Transverse colon (tissue), 4 donors: ENCODE measurements around the gene PXDC1. TPM values are rescaled to one million over a fixed set of nuclear protein-coding genes. Genes with fewer than 3 reads are reported as not detected.

ENCODE experiments used
- DNase-seq: peaks from one replicate; pipeline ENCODE4 v3.0.0-alpha.2; 2019
- H3K27ac ChIP-seq, 4 donors: fragments of 200-600 bp; sonication (generic); 2 replicates each; pipeline ENCODE4 v1.5.1; 2016 to 2018; ENCODE audit warnings: inconsistent platforms in 4 of 4
- H3K27me3 ChIP-seq: fragments of 200-600 bp; sonication (generic); 2 replicates; pipeline ENCODE4 v1.5.1; 2017; ENCODE audit warnings: inconsistent platforms
- H3K36me3 ChIP-seq, 4 donors: fragments of 200-600 bp; sonication (generic); 2 replicates each; pipeline ENCODE4 v1.5.1; 2017 to 2019; ENCODE audit warnings: inconsistent platforms in 4 of 4
- H3K4me1 ChIP-seq, 4 donors: fragments of 200-600 bp; sonication (generic); 2 replicates each; pipeline ENCODE4 v1.5.1; 2017 to 2020; ENCODE audit warnings: inconsistent platforms in 4 of 4
- H3K4me3 ChIP-seq, 4 donors: fragments of 200-600 bp; sonication (generic); 1 replicate in 1 of 4; 2 replicates in 3 of 4; pipeline versions ENCODE4 v1.5.1 to v1.6.1; 2017 to 2019; ENCODE audit warnings: inconsistent platforms in 4 of 4
- H3K9me3 ChIP-seq, 2 donors: fragments of 200-600 bp; sonication (generic); 2 replicates each; pipeline ENCODE4 v1.5.1; 2017 to 2019; ENCODE audit warnings: inconsistent platforms in 2 of 2
- EP300 ChIP-seq: sonication (generic); formaldehyde crosslinking; IDR thresholded peaks from one replicate; pipeline ENCODE4 v1.6.1; 2017; ENCODE audit warnings: antibody characterized with exemption, low read depth
- POLR2A ChIP-seq: fragments of 450-650 bp; IDR thresholded peaks from one replicate; pipeline ENCODE4 v1.6.1; 2016; ENCODE audit warnings: antibody characterized with exemption, mild to moderate bottlenecking, moderate library complexity
- POLR2AphosphoS5 ChIP-seq, 3 donors: sonication (generic); formaldehyde crosslinking; IDR thresholded peaks; one replicate each; pipeline ENCODE4 v1.6.1; 2016; ENCODE audit warnings: antibody characterized with exemption in 3 of 3
- WGBS, 2 donors: methylation state at CpG; one replicate each; pipeline ENCODE4 v1.1.5; 2018; ENCODE audit warnings: low coverage in 1 of 2; 5-methylcytosine and 5-hydroxymethylcytosine counted together
- in situ Hi-C, 4 donors: fragments of 200-750 bp; cut with MboI; loops; one replicate each; pipeline versions ENCODE4 v1.15.0 to v1.15.1; 2017; ENCODE audit warnings: low sequenced_read_pairs in 3 of 4, low pct_ligation_motif_present in 1 of 4, low pct_unique_long_range_greater_than_20kb in 1 of 4
- intact Hi-C: fragments of 100-400 bp; cut with DNase I; formaldehyde crosslinking; loops from one replicate; pipeline ENCODE4 v1.15.1; 2023; ENCODE audit warnings: low total_unique reads
- total RNA-seq, 4 donors: library from RNA; depleted of rRNA; stranded (reverse); fragments of >200 nt; gene quantifications; one replicate each; pipeline ENCODE4 v1.1.0, GENCODE V29; 2016
- TF ChIP-seq, protein P1 (sequence below), 5 experiments: fragments of 200-600 bp in 3 of 5; fragments of 450-650 bp in 2 of 5; sonication (generic) in 3 of 5; IDR thresholded peaks; 1 replicate in 2 of 5; 2 replicates in 3 of 5; pipeline ENCODE4 v1.5.1; 2016 to 2017; ENCODE audit warnings: antibody characterized with exemption in 5 of 5, inconsistent platforms in 3 of 5, mild to moderate bottlenecking in 2 of 5, moderate library complexity in 1 of 5

The PXDC1 gene
- total RNA-seq, 4 donors from 2014 or later, result 14.6 to 85.4 (median 44.3) TPM

DNA sequence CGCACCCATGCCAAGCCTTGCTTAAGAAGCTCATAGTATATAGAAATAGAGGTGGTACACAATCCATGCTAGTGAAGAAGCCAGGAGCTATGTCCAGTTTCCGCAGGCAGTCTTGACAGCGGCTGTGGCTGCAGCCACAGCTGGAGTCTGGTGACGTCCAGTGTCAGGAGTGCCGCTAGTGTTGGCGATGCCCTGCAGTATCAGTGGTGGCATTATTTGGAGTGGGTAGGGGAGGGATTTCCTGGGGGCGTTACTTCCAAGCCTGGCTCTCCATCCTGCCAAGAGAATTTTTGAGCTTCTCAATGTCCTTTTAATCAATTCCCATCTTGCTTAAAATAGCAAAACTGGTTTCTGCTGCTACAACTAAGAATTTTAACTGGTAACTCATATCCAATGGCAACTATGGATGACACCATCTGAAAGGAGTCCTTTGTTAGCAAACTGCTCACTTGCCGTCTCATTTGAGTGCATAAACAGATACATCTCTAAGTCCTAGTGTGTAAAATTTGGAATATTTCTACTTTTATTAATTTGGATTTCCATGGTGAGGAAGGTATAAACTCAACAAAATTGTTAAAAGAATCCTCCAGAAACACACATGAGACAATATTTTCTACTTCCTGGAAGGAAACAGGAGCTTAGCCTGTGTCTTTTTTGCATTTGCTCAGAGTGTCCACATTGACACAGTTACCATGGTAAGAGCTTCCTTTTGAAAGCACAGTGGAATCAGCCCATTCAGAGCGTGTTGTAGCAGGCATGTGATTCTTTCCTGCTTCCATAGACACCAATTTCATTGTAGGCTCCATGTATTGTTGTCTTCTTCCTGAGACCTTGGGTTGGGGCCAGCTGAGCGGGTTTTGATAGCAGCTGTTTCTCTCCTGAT lies 44.6 kb upstream of the PXDC1 start:
- Histone ChIP-seq H3K27me3 (no peaks in the 10 kb centered on the region), H3K27ac (peak overlapping the region in 1 of 4 donors; percentile 5), H3K4me3 (no peak overlapping the region), H3K4me1 (no peaks in the 10 kb centered on the region), H3K9me3 (no peaks in the 10 kb centered on the region), H3K36me3 (no peaks in the 10 kb centered on the region)
- intact Hi-C loops (no loop called here), in situ Hi-C loops (no loop called here)
- WGBS, 2 donors, result 94% methylated on average over 5 to 10 of the region's 10 CpGs
- TF ChIP-seq EP300 (no peak), POLR2A (no peak), POLR2AphosphoS5 (IDR thresholded peaks at IDR 0.05) (no peak)
- TF ChIP-seq, protein P1, sequence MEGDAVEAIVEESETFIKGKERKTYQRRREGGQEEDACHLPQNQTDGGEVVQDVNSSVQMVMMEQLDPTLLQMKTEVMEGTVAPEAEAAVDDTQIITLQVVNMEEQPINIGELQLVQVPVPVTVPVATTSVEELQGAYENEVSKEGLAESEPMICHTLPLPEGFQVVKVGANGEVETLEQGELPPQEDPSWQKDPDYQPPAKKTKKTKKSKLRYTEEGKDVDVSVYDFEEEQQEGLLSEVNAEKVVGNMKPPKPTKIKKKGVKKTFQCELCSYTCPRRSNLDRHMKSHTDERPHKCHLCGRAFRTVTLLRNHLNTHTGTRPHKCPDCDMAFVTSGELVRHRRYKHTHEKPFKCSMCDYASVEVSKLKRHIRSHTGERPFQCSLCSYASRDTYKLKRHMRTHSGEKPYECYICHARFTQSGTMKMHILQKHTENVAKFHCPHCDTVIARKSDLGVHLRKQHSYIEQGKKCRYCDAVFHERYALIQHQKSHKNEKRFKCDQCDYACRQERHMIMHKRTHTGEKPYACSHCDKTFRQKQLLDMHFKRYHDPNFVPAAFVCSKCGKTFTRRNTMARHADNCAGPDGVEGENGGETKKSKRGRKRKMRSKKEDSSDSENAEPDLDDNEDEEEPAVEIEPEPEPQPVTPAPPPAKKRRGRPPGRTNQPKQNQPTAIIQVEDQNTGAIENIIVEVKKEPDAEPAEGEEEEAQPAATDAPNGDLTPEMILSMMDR (IDR thresholded peaks at IDR 0.05), result no peak
- DNase-seq, result no peak

DNA sequence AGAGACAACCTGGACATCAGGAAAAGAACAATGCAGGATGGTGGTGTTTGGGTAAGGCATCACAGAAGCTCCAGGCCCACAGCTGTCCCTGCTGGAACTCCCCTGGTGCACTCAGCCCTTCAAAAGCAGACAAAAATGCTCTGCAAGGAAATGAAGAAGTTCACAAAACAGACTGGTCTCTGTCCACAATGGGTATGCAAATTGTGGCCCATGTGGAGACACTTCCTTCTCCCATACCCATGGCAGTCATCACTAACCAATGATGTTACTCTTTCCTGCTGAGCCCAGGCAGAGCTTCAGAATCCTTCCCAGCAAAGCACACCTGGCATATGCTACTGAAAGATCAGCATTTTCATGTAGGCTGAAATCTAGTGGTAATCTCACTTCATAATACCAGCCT lies 42.6 kb upstream of the PXDC1 start:
- no peak for DNase-seq
- no peak overlapping the region for H3K4me3 ChIP-seq
- intact Hi-C loops, result no loop called here
- no peaks in the 10 kb centered on the region for H3K27me3 ChIP-seq
- TF ChIP-seq EP300 (no peak), POLR2AphosphoS5 (IDR thresholded peaks at IDR 0.05) (no peak), POLR2A (no peak)
- TF ChIP-seq, protein P1 (IDR thresholded peaks at IDR 0.05), result no peak
- H3K4me1 ChIP-seq, result no peaks in the 10 kb centered on the region
- no peaks in the 10 kb centered on the region for H3K9me3 ChIP-seq
- in situ Hi-C loops, result no loop called here
- H3K27ac ChIP-seq, result no peak overlapping the region
- H3K36me3 ChIP-seq, result no peaks in the 10 kb centered on the region

DNA sequence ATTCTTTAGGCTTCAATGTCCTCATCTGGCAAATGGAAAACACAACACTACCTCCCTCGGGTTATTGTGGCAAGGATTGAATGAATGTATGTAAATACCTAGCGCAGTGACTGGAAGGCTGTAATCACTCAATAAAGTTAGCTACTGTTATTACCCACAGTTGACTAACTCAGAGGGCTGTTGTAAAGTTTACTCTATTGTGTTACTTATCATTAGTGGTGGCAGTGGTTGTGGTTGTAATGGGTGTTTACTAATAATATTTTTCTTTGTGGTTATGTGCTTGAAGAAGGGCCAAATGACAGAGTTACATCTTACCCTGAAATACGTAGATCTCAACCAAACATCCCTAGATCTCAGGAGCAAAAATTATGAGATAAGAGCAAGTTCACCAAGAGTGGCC lies 42.0 kb upstream of the PXDC1 start:
- in situ Hi-C loops (no loop called here), intact Hi-C loops (no loop called here)
- no peaks in the 10 kb centered on the region for H3K27me3 ChIP-seq
- WGBS, 2 donors, result 81 to 83% methylated on average over 3 of the region's 3 CpGs
- no peaks in the 10 kb centered on the region for H3K4me1 ChIP-seq
- no peak overlapping the region for H3K4me3 ChIP-seq
- H3K9me3 ChIP-seq, result no peaks in the 10 kb centered on the region
- no peak for DNase-seq
- H3K36me3 ChIP-seq, result no peaks in the 10 kb centered on the region
- H3K27ac ChIP-seq, result no peak overlapping the region
- TF ChIP-seq, protein P1 (IDR thresholded peaks at IDR 0.05), result no peak
- TF ChIP-seq POLR2AphosphoS5 (IDR thresholded peaks at IDR 0.05) (no peak), POLR2A (no peak), EP300 (no peak)

DNA sequence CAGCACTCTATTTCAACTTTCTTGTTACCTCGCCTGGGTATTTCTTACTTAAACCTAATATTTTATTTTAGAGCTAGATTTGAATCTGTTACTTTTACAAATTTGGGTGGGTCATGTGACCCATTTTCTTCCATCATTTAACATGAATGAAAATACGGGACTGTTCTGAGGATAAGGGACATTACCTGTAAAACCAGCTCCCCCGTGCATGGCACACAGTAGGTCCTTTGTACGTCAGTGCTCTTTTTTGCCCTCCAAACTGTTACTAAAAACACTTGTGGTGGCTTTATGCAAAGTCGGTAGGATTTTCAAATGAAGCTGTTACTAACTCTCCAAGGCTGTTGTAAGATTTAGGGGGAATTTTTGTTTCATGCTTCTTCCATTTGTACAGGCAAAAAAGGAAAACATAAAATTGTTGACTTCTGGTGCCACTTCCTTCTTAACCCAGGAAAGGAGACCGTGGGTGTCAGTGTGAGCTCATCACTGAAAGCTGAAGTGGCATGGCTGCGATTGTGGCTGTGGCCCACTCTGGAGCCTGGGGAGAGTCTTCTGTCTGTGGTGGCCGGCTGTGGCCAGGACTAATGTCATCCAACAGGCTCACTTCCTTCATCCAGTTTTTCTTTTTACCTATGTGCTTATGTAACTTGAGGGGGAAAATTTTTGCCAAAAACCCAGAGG lies 40.2 kb upstream of the PXDC1 start:
- H3K4me1 ChIP-seq, result no peaks in the 10 kb centered on the region
- H3K27me3 ChIP-seq, result no peaks in the 10 kb centered on the region
- no peak overlapping the region for H3K27ac ChIP-seq
- no peaks in the 10 kb centered on the region for H3K9me3 ChIP-seq
- no peaks in the 10 kb centered on the region for H3K36me3 ChIP-seq
- no peak overlapping the region for H3K4me3 ChIP-seq
- no peak for DNase-seq
- TF ChIP-seq POLR2AphosphoS5 (IDR thresholded peaks at IDR 0.05) (no peak), POLR2A (no peak), EP300 (no peak)
- TF ChIP-seq, protein P1 (IDR thresholded peaks at IDR 0.05), result no peak
- 72 to 97% methylated on average over 3 to 8 of the region's 8 CpGs for WGBS, 2 donors
- intact Hi-C loops, result no loop called here
- in situ Hi-C loops, result no loop called here
